MG63 (cell line): ENCODE data around the gene PCDH7. TPM values are rescaled to one million over a fixed set of nuclear protein-coding genes. Genes with fewer than 3 reads are reported as not detected.

Source experiments
- DNase-seq: peaks from one replicate; pipeline ENCODE4 v3.0.0-alpha.2; 2020
- H3K27me3 ChIP-seq: fragments of 250-450 bp; sonication (Bioruptor Pico); 2 replicates; pipeline ENCODE4 v1.5.1; 2020; ENCODE audit warnings: mild to moderate bottlenecking, moderate library complexity
- H3K36me3 ChIP-seq: fragments of 250-450 bp; sonication (Bioruptor Pico); 2 replicates; pipeline ENCODE4 v1.5.1; 2020; ENCODE audit warnings: mild to moderate bottlenecking, moderate library complexity
- H3K4me3 ChIP-seq: fragments of 250-450 bp; sonication (Bioruptor Pico); 2 replicates; pipeline ENCODE4 v1.5.1; 2020; ENCODE audit warnings: mild to moderate bottlenecking, moderate library complexity
- H3K9me3 ChIP-seq: fragments of 250-450 bp; sonication (Bioruptor Pico); 2 replicates; pipeline ENCODE4 v1.5.1; 2020; ENCODE audit warnings: mild to moderate bottlenecking, moderate library complexity
- total RNA-seq: library from RNA; depleted of rRNA; stranded (reverse); fragments of >200 nt; shearing (Covaris generic); gene quantifications from 2 replicates; pipeline ENCODE4 v1.2.3, GENCODE V29; 2014; ENCODE audit warnings: low replicate concordance; rRNA removed

PCDH7 gene, protein sequence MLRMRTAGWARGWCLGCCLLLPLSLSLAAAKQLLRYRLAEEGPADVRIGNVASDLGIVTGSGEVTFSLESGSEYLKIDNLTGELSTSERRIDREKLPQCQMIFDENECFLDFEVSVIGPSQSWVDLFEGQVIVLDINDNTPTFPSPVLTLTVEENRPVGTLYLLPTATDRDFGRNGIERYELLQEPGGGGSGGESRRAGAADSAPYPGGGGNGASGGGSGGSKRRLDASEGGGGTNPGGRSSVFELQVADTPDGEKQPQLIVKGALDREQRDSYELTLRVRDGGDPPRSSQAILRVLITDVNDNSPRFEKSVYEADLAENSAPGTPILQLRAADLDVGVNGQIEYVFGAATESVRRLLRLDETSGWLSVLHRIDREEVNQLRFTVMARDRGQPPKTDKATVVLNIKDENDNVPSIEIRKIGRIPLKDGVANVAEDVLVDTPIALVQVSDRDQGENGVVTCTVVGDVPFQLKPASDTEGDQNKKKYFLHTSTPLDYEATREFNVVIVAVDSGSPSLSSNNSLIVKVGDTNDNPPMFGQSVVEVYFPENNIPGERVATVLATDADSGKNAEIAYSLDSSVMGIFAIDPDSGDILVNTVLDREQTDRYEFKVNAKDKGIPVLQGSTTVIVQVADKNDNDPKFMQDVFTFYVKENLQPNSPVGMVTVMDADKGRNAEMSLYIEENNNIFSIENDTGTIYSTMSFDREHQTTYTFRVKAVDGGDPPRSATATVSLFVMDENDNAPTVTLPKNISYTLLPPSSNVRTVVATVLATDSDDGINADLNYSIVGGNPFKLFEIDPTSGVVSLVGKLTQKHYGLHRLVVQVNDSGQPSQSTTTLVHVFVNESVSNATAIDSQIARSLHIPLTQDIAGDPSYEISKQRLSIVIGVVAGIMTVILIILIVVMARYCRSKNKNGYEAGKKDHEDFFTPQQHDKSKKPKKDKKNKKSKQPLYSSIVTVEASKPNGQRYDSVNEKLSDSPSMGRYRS (N-terminal part only)
- not detected in 2 replicates for total RNA-seq

DNA sequence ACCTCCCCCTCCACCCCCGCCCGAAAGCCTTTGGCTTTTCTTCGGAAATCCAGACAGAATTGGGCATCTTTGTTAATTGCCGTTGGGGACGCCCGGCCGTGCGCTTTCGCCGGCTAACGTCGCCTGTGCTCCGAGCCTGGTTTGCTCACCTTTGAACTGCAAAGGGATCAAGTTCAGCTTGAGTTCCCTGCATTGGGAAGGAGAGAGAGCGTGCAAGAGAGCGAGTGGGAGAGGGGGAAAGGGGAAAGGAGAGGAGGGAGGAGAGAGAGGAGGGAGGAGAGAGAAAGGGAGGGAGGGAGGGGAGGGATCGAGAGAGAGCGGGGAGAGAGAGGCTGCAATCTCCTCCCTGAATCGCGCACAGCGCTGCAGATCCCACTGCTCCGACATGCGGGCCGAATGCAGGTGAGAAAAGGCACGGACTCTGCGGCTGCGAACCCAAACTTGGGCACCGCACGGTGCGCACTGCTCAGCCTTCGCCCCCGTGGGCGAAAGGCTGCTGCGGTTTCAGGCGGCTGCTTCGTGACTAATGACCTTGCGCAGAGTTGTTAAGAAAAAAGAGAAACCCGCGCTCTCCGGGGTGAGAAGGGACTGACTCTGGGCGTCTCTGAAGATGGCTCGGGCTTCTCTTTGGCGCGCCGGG lies at the start of gene PCDH7:
PCDH7 (plus strand) TSS at position 349 of the 640 bp plus-strand sequence. CDS start 1,054 bp downstream, outside the sequence.
- Histone ChIP-seq H3K36me3 (no peaks in the 10 kb centered on the region), H3K4me3 (peak within 1 kb of the TSS; percentile 47), H3K9me3 (no peaks in the 10 kb centered on the region), H3K27me3 (peaks cover 7% of the 10 kb centered on the region; the same call in 1 of the 2 replicates)
- DNase-seq = no peak

DNA sequence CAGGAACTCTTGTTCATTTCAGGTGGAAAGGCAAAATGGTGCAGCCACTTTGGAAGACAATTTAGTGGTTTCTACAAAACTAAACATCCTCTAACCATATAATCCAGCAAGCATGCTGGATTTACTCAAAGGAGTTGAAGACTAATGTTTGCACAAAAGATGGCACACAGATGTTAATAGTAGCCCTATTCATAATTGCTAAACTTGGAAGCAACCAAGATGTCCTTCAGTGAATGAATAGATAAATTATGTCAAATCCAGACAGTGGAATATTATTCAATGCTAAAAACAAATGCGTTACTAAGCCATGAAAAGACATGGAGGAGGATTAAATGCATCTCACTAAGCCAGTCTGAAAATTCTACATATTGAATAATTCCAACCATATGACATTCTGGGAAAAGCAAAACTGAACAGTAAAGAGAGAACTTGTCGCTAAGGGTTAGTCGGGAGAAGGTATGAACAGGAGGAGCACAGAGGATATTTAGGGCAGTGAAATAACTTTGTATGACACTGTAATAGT lies 48.2 kb upstream of the PCDH7 start:
- Histone ChIP-seq H3K4me3 (no peak overlapping the region), H3K27me3 (no peaks in the 10 kb centered on the region), H3K9me3 (no peaks in the 10 kb centered on the region), H3K36me3 (no peaks in the 10 kb centered on the region)
- no peak for DNase-seq

DNA sequence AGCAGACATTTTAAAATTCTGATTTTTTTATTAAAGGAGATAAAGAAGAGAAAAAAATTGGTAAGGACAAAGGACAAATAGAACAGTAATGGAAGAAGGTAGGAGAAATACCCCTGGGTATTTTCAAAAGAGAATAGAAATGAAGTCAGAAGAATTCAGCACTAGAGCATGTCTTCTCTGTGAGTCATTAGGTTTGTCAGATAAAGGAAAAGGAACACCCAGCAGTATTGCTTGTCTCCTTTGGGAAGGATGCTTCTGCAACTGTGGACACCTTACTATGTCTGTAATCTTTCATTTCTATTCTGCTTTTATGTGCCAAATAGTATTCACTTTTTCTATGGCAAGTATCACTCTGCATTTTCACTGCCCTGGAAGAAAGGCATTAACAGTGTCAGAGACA lies 24.0 kb upstream of the PCDH7 start:
- Histone ChIP-seq H3K36me3 (no peaks in the 10 kb centered on the region), H3K9me3 (no peaks in the 10 kb centered on the region), H3K27me3 (no peaks in the 10 kb centered on the region), H3K4me3 (no peak overlapping the region)
- no peak for DNase-seq

DNA sequence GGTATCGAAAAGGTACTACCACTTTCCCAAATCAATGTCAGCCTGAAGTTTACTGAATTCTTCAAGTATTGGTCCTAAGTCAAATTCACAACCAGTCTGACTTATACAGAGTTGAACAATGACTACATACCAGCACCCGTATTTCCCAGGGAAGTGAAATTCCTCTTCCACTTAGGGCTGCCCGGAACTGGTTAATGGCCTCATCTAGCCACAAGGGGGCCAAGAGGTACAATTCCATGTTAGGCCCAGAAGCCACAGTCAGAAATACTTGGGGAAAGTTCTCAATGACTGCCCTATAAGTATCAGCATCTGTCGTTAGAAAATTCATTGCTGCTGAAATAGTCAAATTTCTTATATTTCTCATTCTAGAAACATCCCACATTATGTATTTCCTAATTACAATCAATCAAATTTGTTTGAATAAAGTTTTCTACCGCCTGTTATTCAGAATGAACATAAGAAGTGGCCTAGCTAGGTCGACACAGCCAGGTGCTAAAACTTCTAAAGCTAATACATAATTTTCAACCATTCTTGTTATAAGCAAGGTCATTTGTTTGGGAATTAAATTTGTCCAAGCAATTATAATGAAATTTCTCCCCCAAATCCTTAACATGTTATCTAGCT lies 5.6 kb upstream of the PCDH7 start:
- Histone ChIP-seq H3K4me3 (no peak overlapping the region), H3K27me3 (peaks cover 4% of the 10 kb centered on the region; the same call in 1 of the 2 replicates), H3K9me3 (no peaks in the 10 kb centered on the region), H3K36me3 (no peaks in the 10 kb centered on the region)
- DNase-seq = no peak

DNA sequence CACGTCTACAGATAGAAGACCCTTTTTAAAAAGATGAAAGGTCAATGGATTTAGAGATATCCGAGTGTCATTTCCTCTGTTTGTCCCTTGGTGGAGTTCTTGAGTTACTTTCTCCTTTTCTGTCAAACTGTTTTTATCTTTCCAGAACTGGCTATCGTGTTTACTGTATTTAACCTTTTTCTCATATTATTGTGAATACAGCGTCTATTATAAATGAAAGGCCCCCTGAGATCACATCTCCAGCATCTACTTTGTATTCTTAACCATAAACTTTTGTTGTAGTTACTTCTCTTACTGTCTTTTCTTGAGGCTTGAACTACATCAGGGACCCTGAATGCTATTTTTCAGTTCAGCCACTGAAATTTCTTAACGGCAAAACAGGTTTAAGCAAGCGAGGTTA lies 4.0 kb upstream of the PCDH7 start:
- no peaks in the 10 kb centered on the region for H3K36me3 ChIP-seq
- peaks cover 7% of the 10 kb centered on the region; the same call in 1 of the 2 replicates for H3K27me3 ChIP-seq
- H3K4me3 ChIP-seq = peak overlapping the region; percentile 50
- DNase-seq = no peak
- no peaks in the 10 kb centered on the region for H3K9me3 ChIP-seq

DNA sequence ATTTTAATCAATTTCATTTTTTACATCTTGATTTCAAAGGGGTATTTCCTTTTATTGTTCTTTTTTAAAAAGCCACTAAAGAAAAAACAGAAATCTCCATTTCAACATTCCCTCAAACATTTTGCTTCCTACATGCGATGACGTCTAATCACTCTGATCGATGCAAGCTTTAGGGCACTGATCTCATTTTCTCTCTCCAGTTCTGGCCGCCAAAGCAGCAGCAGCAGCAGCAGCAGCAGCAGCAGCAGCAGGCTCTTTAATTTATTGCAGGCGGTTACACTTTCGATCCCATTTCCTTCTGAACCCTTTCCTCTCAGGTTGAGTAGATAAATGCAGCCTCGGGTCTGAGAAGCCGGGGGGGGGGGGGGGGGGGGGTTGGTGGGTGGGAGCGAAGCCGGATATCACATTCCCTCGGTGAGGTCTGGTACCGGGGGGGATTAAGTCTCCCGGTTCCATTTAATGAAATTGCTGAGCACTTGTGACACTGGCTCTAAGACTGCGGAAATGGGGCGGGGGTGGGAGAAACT lies 3.4 kb upstream of the PCDH7 start:
- no peak for DNase-seq
- Histone ChIP-seq H3K36me3 (no peaks in the 10 kb centered on the region), H3K27me3 (peaks cover 7% of the 10 kb centered on the region; the same call in 1 of the 2 replicates), H3K4me3 (peak overlapping the region; percentile 50), H3K9me3 (no peaks in the 10 kb centered on the region)

DNA sequence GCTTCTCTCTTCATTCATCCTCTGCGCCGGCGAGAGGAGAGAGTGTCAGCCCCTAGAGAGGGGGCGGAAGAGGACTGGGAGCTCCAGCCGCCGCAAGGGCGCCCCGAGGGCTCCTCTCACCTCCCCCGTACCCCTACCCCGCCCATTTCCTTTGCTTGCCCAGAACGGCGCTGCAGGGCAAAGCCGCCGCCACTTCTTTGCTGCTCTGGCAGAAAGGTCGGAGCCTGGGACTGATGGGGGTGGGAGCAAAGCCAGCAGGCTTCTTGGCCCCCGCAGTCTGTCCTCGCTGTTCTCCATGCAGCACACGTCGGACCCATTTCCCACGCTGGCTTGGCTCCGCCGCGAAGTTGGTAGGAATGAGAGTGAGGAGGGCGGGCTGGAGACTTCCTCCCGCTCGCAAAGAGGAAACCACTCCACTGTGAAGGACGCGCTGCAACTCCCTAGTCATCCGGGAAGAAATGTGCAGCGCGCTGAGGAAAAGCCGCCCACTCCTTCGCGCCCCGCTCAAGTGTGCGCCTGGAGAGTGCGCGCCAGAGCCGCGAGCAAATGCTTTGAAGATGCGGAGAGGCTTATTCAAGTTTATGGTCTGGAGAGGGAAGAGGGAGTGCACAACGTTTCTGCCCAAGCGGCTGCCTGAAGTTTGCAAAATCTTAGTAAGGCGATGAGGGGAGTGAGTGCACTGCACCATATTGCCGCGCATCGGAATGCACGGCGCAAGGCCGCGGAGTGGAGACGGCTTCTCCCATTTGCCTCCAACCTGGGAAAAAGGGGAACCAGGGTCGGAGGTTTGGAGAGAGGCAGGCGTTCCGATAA lies 2.8 kb upstream of the PCDH7 start:
- Histone ChIP-seq H3K4me3 (peak overlapping the region; percentile 50), H3K36me3 (no peaks in the 10 kb centered on the region), H3K9me3 (no peaks in the 10 kb centered on the region), H3K27me3 (peaks cover 7% of the 10 kb centered on the region; the same call in 1 of the 2 replicates)
- peak; percentile 52 for DNase-seq

DNA sequence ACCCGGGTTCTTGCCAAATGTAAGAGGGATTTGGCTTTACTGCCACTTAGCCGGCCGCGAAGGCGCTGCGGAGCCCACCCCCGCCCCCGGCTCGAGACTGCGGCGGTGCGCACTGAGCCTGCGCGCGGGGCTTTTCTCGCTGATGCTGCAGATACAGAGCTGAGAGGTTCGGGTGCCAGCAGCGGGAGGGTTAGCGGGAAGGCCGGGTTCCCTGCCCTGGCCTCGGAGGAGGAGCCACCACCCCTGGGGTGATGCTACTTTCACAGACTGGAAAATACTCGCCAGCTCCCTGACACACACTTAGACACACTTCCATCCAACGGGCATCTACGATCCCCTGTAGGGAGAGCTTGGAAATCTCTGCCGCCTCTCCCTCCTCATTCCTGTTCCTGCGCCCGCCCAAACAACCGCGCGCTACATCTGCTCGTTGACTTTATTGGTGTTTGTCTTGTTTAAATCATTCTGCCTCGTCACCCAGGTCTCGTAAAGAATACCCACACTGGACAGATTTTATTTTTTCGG lies 2.1 kb upstream of the PCDH7 start:
- peak overlapping the region; percentile 50 for H3K4me3 ChIP-seq

DNA sequence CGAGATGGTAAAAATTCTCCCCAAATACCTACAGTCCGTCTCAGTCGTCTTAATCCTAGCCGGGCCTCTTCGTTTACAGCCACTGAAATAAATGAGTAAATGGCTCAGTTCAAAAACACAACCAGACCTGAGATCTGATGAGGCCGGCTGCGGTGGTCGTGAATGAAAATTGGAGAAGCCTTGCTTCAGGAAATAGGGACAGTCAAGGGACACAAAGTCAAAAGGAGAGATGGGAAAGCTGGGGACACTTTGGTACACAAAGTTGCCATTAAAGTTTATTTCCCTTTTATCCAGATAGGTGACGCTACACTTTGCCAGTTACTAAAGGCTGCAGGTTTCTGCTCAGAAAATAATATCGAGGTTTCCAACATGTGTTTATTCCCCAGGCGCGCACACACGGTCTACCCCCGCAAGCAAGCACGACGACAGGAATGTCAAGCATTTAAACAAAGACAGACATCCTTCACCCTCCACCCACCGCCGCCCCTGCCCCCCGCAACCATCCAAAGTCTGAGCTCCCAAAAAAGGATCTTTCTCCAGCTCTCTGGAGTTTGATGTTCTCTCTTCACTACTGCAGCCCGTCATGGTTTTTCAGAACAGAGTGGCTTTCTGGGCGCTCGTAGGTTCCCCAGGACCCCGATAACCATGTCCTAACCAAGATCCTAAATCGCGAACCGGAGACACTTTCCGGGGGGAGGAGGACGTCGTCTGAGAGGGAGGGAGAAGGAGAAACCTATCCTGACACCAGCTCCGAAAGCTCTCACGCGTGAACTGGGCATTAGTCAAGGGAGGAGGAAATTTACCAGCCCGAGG lies 1.3 kb upstream of the PCDH7 start:
- Histone ChIP-seq H3K4me3 (peak overlapping the region; percentile 47), H3K27me3 (peaks cover 7% of the 10 kb centered on the region; the same call in 1 of the 2 replicates), H3K9me3 (no peaks in the 10 kb centered on the region), H3K36me3 (no peaks in the 10 kb centered on the region)
- no peak for DNase-seq

More for the DNA sequence above, 2.1 kb upstream of the PCDH7 start:
- no peaks in the 10 kb centered on the region for H3K36me3 ChIP-seq
- H3K27me3 ChIP-seq = peaks cover 7% of the 10 kb centered on the region; the same call in 1 of the 2 replicates
- peak; percentile 43 for DNase-seq
- no peaks in the 10 kb centered on the region for H3K9me3 ChIP-seq

DNA sequence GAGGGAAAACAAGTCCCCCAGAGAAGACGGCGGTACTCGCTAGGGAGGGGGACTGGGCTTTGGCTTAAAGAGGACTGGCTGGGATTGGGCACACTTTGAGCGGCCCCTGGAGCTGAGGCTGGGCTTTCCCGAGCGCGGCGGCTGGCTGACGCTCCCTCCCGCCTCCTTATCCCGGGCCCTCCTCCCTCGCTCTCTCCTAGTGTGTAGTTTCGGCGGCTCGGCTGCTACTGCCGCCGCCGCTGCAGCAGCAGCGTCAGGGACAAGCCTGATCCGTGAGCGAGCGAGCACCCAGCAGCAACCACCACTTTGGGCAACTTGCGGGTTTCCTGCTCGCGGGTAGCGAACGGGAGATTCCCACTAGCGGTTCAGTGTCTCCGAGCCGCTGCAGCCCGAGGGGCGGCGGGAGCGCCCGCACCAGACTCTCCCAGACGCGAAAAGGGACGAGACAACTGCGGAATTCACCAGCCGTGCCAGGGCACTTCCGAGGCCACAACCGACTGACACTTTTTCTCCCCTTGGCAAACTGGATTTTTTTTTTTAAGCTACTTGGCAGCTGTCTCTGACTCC lies 632 bp upstream of the PCDH7 start:
- no peak for DNase-seq
- H3K9me3 ChIP-seq = no peaks in the 10 kb centered on the region
- H3K27me3 ChIP-seq = peaks cover 7% of the 10 kb centered on the region; the same call in 1 of the 2 replicates
- H3K4me3 ChIP-seq = peak overlapping the region; percentile 47
- H3K36me3 ChIP-seq = no peaks in the 10 kb centered on the region

DNA sequence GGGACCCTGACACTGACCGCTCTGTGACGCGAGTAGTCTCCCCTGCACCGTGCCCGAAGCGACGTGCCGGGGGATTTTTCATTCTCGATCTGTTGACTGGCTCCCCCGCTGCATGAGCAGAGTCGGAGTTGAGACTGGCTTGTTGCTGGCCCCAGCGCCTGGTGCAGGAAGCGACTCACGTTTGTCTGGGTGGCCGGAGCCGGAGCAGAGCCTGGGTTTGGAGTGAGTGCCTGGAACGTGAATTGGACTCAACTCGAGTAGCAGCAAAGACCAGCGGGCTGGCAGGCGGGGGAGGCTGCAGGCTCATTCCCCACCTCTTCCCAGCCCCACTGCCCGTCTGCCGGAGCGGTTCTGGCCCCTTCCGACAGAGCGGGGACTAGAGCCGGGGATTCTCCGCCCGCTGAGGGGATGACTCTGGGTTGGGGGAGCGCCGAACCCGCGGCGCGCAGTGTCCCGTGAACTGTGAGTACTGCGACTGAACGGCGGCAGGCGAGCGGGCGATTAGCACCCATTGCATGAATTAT lies 554 bp downstream of the PCDH7 start:
- H3K36me3 ChIP-seq = no peaks in the 10 kb centered on the region
- peaks cover 7% of the 10 kb centered on the region; the same call in 1 of the 2 replicates for H3K27me3 ChIP-seq
- H3K4me3 ChIP-seq = peak overlapping the region; percentile 47
- H3K9me3 ChIP-seq = no peaks in the 10 kb centered on the region
- DNase-seq = no peak

DNA sequence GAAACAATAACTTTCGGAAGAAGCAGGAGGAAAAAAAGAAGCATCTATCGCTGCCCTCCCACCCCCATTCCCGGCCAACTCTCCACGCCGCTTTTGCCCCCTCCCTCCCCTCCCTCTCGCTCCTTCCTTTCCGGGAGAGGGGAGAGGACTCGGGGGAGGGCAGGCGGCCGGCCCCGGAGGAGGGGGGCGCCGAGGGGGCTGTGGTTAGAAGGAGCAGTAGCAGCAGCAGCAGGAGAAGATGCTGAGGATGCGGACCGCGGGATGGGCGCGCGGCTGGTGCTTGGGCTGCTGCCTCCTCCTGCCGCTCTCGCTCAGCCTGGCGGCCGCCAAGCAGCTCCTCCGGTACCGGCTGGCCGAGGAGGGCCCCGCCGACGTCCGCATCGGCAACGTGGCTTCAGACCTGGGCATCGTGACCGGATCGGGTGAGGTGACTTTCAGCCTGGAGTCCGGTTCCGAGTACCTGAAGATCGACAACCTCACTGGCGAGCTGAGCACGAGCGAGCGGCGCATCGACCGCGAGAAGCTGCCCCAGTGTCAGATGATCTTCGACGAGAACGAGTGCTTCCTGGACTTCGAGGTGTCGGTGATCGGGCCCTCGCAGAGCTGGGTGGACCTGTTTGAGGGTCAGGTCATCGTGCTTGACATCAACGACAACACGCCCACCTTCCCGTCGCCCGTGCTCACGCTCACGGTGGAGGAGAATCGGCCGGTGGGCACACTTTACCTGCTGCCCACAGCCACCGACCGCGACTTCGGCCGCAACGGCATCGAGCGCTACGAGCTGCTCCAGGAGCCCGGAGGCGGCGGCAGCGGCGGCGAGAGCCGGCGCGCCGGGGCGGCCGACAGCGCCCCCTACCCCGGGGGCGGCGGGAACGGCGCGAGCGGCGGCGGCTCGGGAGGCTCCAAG lies 1.3 kb downstream of the PCDH7 start:
- Histone ChIP-seq H3K36me3 (no peaks in the 10 kb centered on the region), H3K4me3 (peak overlapping the region; percentile 47), H3K9me3 (no peaks in the 10 kb centered on the region), H3K27me3 (peaks cover 7% of the 10 kb centered on the region; the same call in 1 of the 2 replicates)
- DNase-seq = no peak

DNA sequence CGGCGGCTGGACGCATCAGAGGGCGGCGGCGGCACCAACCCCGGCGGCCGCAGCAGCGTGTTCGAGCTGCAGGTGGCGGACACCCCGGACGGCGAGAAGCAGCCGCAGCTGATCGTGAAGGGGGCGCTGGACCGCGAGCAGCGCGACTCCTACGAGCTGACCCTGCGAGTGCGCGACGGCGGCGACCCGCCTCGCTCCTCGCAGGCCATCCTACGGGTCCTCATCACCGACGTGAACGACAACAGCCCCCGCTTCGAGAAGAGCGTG lies 1.9 kb downstream of the PCDH7 start:
- H3K4me3 ChIP-seq = no peak overlapping the region
- H3K27me3 ChIP-seq = peaks cover 7% of the 10 kb centered on the region; the same call in 1 of the 2 replicates
- no peaks in the 10 kb centered on the region for H3K9me3 ChIP-seq
- no peaks in the 10 kb centered on the region for H3K36me3 ChIP-seq
- no peak for DNase-seq
